SK-N-SH (cell line): ENCODE data around the gene TIE1. TPM values are rescaled to one million over a fixed set of nuclear protein-coding genes. Genes with fewer than 3 reads are reported as not detected.

ENCODE experiments used
- CTCF ChIA-PET: fragments of 300-600, 350-600 bp; formaldehyde crosslinking; extraction: SDS; loops from one replicate; lab custom pipeline; 2021; lab: Yijun Ruan, JAX
- POLR2A ChIA-PET: fragments of 350-600 bp; sonication (Branson Sonifier 250); formaldehyde crosslinking; extraction: SDS; loops from one replicate; lab custom pipeline; 2020; ENCODE audit warnings: antibody characterized with exemption, inconsistent platforms; lab: Yijun Ruan, JAX
- DNase-seq: peaks from one replicate; pipeline ENCODE4 v3.0.0; 2012
- H2AFZ ChIP-seq: fragments of 200-600 bp; sonication (generic); 2 replicates; pipeline ENCODE4 v1.8.1; 2016; ENCODE audit warnings: antibody characterized with exemption, mild to moderate bottlenecking, low read depth
- H3F3A ChIP-seq: fragments of 200-600 bp; sonication (generic); replicated peaks from 2 replicates; pipeline ENCODE3; 2016; ENCODE audit warnings: antibody characterized with exemption, mild to moderate bottlenecking; ENCODE audit not compliant: insufficient read depth
- H3K27ac ChIP-seq, 2 experiments: fragments of 200-500 bp in 1 of 2; fragments of 200-600 bp in 1 of 2; sonication (Bioruptor generic) in 1 of 2; sonication (generic), shearing (Covaris generic) in 1 of 2; 2 replicates each; pipeline versions ENCODE4 v1.5.1 to v1.6.1; 2014 to 2016; ENCODE audit warnings: low read depth in 2 of 2, inconsistent platforms in 1 of 2, low read length in 1 of 2, mild to moderate bottlenecking in 1 of 2, mixed read lengths in 1 of 2
- H3K27me3 ChIP-seq: fragments of 200-600 bp; sonication (generic), shearing (Covaris generic); 2 replicates; pipeline ENCODE4 v1.6.1; 2016; ENCODE audit warnings: mixed run types; ENCODE audit not compliant: insufficient read depth
- H3K36me3 ChIP-seq, 2 experiments: fragments of 200-500 bp in 1 of 2; fragments of 200-600 bp in 1 of 2; sonication (Bioruptor generic) in 1 of 2; sonication (generic) in 1 of 2; replicated peaks in 1 of 2; 2 replicates each; pipeline versions ENCODE3 to v1.5.1; 2014 to 2016; ENCODE audit warnings: low read length in 1 of 2, mild to moderate bottlenecking in 1 of 2; ENCODE audit not compliant: insufficient read depth in 2 of 2, control insufficient read depth in 1 of 2
- H3K4me1 ChIP-seq, 2 experiments: fragments of 200-500 bp in 1 of 2; fragments of 200-600 bp in 1 of 2; sonication (Bioruptor generic) in 1 of 2; sonication (generic), shearing (Covaris generic) in 1 of 2; 2 replicates each; pipeline versions ENCODE4 v1.5.1 to v1.6.1; 2014 to 2016; ENCODE audit warnings: low read depth in 1 of 2, low read length in 1 of 2, mixed run types in 1 of 2; ENCODE audit not compliant: insufficient read depth in 2 of 2, control insufficient read depth in 1 of 2
- H3K4me2 ChIP-seq: fragments of 200-600 bp; sonication (generic), shearing (Covaris generic); 2 replicates; pipeline ENCODE4 v1.6.1; 2017; ENCODE audit warnings: mixed run types
- H3K4me3 ChIP-seq, 2 experiments: fragments of 200-500 bp in 1 of 2; fragments of 200-600 bp in 1 of 2; sonication (Bioruptor generic) in 1 of 2; sonication (generic), shearing (Covaris generic) in 1 of 2; 2 replicates each; pipeline versions ENCODE4 v1.5.1 to v1.8.1; 2014 to 2016; ENCODE audit warnings: low read depth in 2 of 2, inconsistent platforms in 1 of 2, low read length in 1 of 2, mild to moderate bottlenecking in 1 of 2, mixed read lengths in 1 of 2, moderate library complexity in 1 of 2
- H3K79me2 ChIP-seq: fragments of 200-600 bp; sonication (generic); 2 replicates; pipeline ENCODE4 v1.8.1; 2017; ENCODE audit warnings: mild to moderate bottlenecking; ENCODE audit not compliant: insufficient read depth
- H3K9ac ChIP-seq: fragments of 200-600 bp; sonication (generic); 2 replicates; pipeline ENCODE4 v1.6.1; 2017; ENCODE audit warnings: mixed run types
- H3K9me2 ChIP-seq: fragments of 200-600 bp; sonication (generic); 2 replicates; pipeline ENCODE4 v1.6.1; 2017; ENCODE audit warnings: mixed run types
- H3K9me3 ChIP-seq: fragments of 200-600 bp; sonication (generic); 2 replicates; pipeline ENCODE4 v1.6.1; 2017; ENCODE audit warnings: mixed run types, mild to moderate bottlenecking, moderate library complexity
- H4K20me1 ChIP-seq: fragments of 200-600 bp; sonication (generic); 2 replicates; pipeline ENCODE4 v1.6.1; 2017; ENCODE audit warnings: mild to moderate bottlenecking, mixed run types; ENCODE audit not compliant: insufficient read depth
- CTCF ChIP-seq: fragments of 200-600 bp; sonication (generic); IDR thresholded peaks from 2 replicates; pipeline ENCODE4 v1.6.1; 2017; ENCODE audit warnings: antibody characterized with exemption, mild to moderate bottlenecking, moderate library complexity
- ELF1 ChIP-seq: IDR thresholded peaks from 2 replicates; pipeline ENCODE4 v1.4.0; 2012
- EP300 ChIP-seq, 2 experiments: IDR thresholded peaks; 2 replicates each; pipeline versions ENCODE4 v1.4.0 to v1.6.1; 2012; ENCODE audit warnings: borderline replicate concordance in 1 of 2, low read depth in 1 of 2, low read length in 1 of 2
- FOSL2 ChIP-seq: IDR thresholded peaks from 2 replicates; pipeline ENCODE4 v1.4.0; 2012; ENCODE audit warnings: low read depth, mild to moderate bottlenecking, moderate library complexity, borderline replicate concordance
- FOXJ3 ChIP-seq: sonication (generic); formaldehyde crosslinking; IDR thresholded peaks from 2 replicates; pipeline ENCODE4 v1.5.1; 2020; ENCODE audit warnings: mild to moderate bottlenecking, missing genetic modification reagents
- GATA2 ChIP-seq: sonication (generic); formaldehyde crosslinking; IDR thresholded peaks from 2 replicates; pipeline ENCODE4 v1.5.0; 2020; ENCODE audit warnings: mild to moderate bottlenecking, missing genetic modification reagents
- JUND ChIP-seq: IDR thresholded peaks from 2 replicates; pipeline ENCODE4 v1.4.0; 2012
- MAX ChIP-seq: IDR thresholded peaks from 2 replicates; pipeline ENCODE4 v1.4.0; 2012; ENCODE audit warnings: low read depth
- NFIC ChIP-seq: IDR thresholded peaks from 2 replicates; pipeline ENCODE4 v1.4.0; 2012; ENCODE audit warnings: borderline replicate concordance
- PBX3 ChIP-seq: IDR thresholded peaks from 2 replicates; pipeline ENCODE4; 2012
- RAD21 ChIP-seq: IDR thresholded peaks from 2 replicates; pipeline ENCODE4 v1.6.1; 2012; ENCODE audit warnings: mild to moderate bottlenecking, low read length
- RCOR1 ChIP-seq: fragments of 150-350 bp; IDR thresholded peaks from 2 replicates; pipeline ENCODE4 v1.6.1; 2017; ENCODE audit warnings: antibody characterized with exemption, low read length
- REST ChIP-seq: IDR thresholded peaks from 2 replicates; pipeline ENCODE4 v1.6.1; 2012; ENCODE audit warnings: mild to moderate bottlenecking, low read depth, low read length, moderate library complexity
- RFX5 ChIP-seq: IDR thresholded peaks from 2 replicates; pipeline ENCODE4 v1.6.1; 2012; ENCODE audit warnings: mild to moderate bottlenecking, improper control_type of control experiment, low read length
- RXRA ChIP-seq: IDR thresholded peaks from 2 replicates; pipeline ENCODE4 v1.4.0; 2012; ENCODE audit warnings: low read depth, mild to moderate bottlenecking, borderline replicate concordance
- SMC3 ChIP-seq: IDR thresholded peaks from 2 replicates; pipeline ENCODE4 v1.6.1; 2012; ENCODE audit warnings: low read depth, low read length, improper control_type of control experiment
- TAF1 ChIP-seq: IDR thresholded peaks from 2 replicates; pipeline ENCODE4 v1.6.1; 2012; ENCODE audit warnings: low read depth, mild to moderate bottlenecking, low read length, moderate library complexity, borderline replicate concordance
- TCF12 ChIP-seq: IDR thresholded peaks from 2 replicates; pipeline ENCODE4 v1.4.0; 2012
- TEAD4 ChIP-seq: IDR thresholded peaks from 2 replicates; pipeline ENCODE4 v1.4.0; 2012; ENCODE audit warnings: mild to moderate bottlenecking, borderline replicate concordance; ENCODE audit not compliant: insufficient read depth
- USF1 ChIP-seq: IDR thresholded peaks from 2 replicates; pipeline ENCODE4 v1.4.0; 2012; ENCODE audit warnings: low read depth, borderline replicate concordance
- YY1 ChIP-seq: IDR thresholded peaks from 2 replicates; pipeline ENCODE4 v1.4.0; 2012; ENCODE audit warnings: low read depth, mild to moderate bottlenecking
- WGBS: methylation state at CpG from one replicate; pipeline ENCODE4 v1.1.6; 2017; ENCODE audit warnings: low lambda C conversion rate; 5-methylcytosine and 5-hydroxymethylcytosine counted together
- polyA plus RNA-seq, 3 experiments: library from polyadenylated mRNA; depleted of rRNA; stranded (reverse); fragments of >200 nt; gene quantifications; 2 replicates each; pipeline ENCODE4 v1.2.3, GENCODE V29; 2012

Gene TIE1
- polyA plus RNA-seq, 1 of the 3 experiments (the other 2 are of a cell fraction), result 1.6 TPM

- H3K27me3 ChIP-seq, result no peaks in the 10 kb centered on the region
- no peaks in the 10 kb centered on the region for H3K9me3 ChIP-seq
- H3K4me3 ChIP-seq, result peak overlapping the region; percentile 78 to 79
- peak overlapping the region; percentile 86 for H3K9ac ChIP-seq
- CTCF ChIA-PET, result interaction anchor here (1.5 kb wide), 1 partner anchor 133 kb away, joined by 4 read pairs; no protein-coding TSS in a partner anchor
- no peaks in the 10 kb centered on the region for H4K20me1 ChIP-seq
- no peak overlapping the region for H2AFZ ChIP-seq
- DNase-seq, result no peak
- peaks cover 7 to 30% of the 10 kb centered on the region in 2 experiments; a peak in 1 of 4 replicates for H3K4me1 ChIP-seq
- TF ChIP-seq EP300 (IDR thresholded peaks at IDR 0.05; ENCODE audit: borderline replicate concordance in 1 of 2, low read depth in 1 of 2, low read length in 1 of 2) (no peak), TAF1 (no peak), RCOR1 (no peak), NFIC (no peak), REST (no peak), MAX (no peak), FOSL2 (no peak), YY1 (no peak), TEAD4 (no peak), GATA2 (CRISPR knock-in tag) (no peak), RFX5 (no peak), TCF12 (no peak), PBX3 (no peak)
- H3K36me3 ChIP-seq, result peaks cover 30 to 42% of the 10 kb centered on the region in 2 experiments
- peaks cover 40% of the 10 kb centered on the region for H3F3A ChIP-seq
- H3K27ac ChIP-seq, result peak overlapping the region in 1 of 2 experiments; percentile 45; a peak in 1 of 4 replicates
- peak overlapping the region; percentile 87 for H3K4me2 ChIP-seq
- H3K79me2 ChIP-seq, result peaks cover 54% of the 10 kb centered on the region
- WGBS, result 60% methylated on average over 10 of the region's 11 CpGs
- no peaks in the 10 kb centered on the region for H3K9me2 ChIP-seq
- POLR2A ChIA-PET, result interaction anchor here (1.0 kb wide), 1 partner anchor 30 kb away, joined by 3 read pairs; the partner anchor contains the start of genes MED8 and SZT2
Measured at GRCh38 chr1:43359696-43360095, 58.9 kb downstream of the TIE1 start.

- H3F3A ChIP-seq, result peaks cover 40% of the 10 kb centered on the region
- no peaks in the 10 kb centered on the region for H3K9me3 ChIP-seq
- H3K36me3 ChIP-seq, result peaks cover 37 to 49% of the 10 kb centered on the region in 2 experiments
- H3K4me3 ChIP-seq, result peak overlapping the region; percentile 78 to 79; a peak in 3 of 4 replicates
- peaks cover 63% of the 10 kb centered on the region for H3K79me2 ChIP-seq
- 86% methylated on average over 2 of the region's 4 CpGs for WGBS
- H4K20me1 ChIP-seq, result no peaks in the 10 kb centered on the region
- POLR2A ChIA-PET, result no interaction called here
- H2AFZ ChIP-seq, result no peak overlapping the region
- no peak for DNase-seq
- no peaks in the 10 kb centered on the region for H3K27me3 ChIP-seq
- H3K4me1 ChIP-seq, result peaks cover 7 to 30% of the 10 kb centered on the region in 2 experiments; a peak in 1 of 4 replicates
- no peak overlapping the region for H3K27ac ChIP-seq
- CTCF ChIA-PET, result interaction anchor here (1.5 kb wide), 1 partner anchor 134 kb away, joined by 4 read pairs; no protein-coding TSS in a partner anchor
- no peaks in the 10 kb centered on the region for H3K9me2 ChIP-seq
- H3K9ac ChIP-seq, result no peak overlapping the region
- peak overlapping the region; percentile 87 for H3K4me2 ChIP-seq
- TF ChIP-seq ELF1, result no peak
- TF ChIP-seq GATA2 (CRISPR knock-in tag), result no peak
- TF ChIP-seq CTCF, result no peak
- TF ChIP-seq FOXJ3 (CRISPR knock-in tag), result no peak
- no peak for TF ChIP-seq TEAD4
- TF ChIP-seq NFIC, result no peak
- TF ChIP-seq RXRA, result no peak
- TF ChIP-seq SMC3, result no peak
- TF ChIP-seq RAD21, result no peak
- TF ChIP-seq JUND, result no peak
- TF ChIP-seq USF1, result no peak
- TF ChIP-seq RFX5, result no peak
- no peak for TF ChIP-seq TAF1
Measured at GRCh38 chr1:43360616-43361015, 59.8 kb downstream of the TIE1 start.
